HG02678 (cell line): ENCODE results near the gene ZNF20.

Experiments used
- ATAC-seq: cut with Tn5 transposase; IDR thresholded peaks from one replicate; pipeline ENCODE4 v1.9.1; 2021; ENCODE audit warnings: mild to moderate bottlenecking, moderate library complexity; ENCODE audit not compliant: unreplicated experiment

Gene ZNF20

DNA sequence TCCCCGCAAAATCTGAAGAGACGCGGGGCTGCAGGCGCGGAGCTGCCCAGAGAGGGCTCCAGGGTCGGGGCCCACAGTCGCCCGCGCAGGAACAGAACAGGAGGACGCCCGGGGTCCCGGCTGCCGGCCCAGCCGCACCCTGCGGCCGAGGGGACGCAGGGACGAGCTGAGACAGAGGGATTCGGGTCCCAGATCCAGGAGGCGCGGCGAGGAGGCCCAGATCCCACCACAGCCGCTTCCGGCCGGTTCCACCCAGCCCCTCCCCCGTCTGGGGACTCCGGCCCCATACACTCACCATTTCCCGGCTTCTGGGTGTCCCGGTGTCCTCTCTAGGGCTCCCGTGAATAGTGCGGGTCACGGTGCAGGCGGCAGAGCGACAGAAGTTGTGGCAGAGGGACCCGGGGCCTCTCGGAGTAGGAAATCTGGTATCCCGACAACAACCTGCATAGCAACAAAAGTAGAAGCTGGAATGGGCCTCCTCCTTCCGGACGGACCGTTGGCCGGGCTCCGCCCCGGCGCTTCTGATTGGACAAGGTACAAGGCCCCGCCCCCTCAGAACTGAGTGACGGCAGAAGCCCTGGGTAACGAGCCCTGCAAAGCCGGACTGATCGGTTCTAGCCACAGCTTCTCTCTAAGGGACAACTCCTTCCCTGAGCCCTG, at the start of gene ZNF20:
Gene ZNF20 (minus strand): TSS at position 466 of the 660 bp plus-strand sequence. CDS start 168 bp downstream, at position 298.
- ATAC-seq: peak; percentile 92

DNA sequence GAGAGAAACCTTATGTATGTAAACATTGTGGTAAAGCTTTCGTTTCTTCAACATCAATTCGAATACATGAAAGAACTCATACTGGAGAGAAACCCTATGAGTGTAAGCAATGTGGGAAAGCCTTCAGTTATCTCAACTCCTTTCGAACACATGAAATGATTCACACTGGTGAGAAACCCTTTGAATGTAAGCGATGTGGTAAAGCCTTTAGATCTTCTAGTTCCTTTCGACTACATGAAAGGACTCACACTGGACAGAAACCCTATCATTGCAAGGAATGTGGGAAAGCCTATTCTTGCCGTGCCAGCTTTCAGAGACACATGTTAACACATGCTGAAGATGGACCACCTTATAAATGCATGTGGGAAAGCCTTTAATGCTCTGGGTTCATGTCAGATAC, 47.5 kb upstream of the ZNF20 start:
- no peak for ATAC-seq

DNA sequence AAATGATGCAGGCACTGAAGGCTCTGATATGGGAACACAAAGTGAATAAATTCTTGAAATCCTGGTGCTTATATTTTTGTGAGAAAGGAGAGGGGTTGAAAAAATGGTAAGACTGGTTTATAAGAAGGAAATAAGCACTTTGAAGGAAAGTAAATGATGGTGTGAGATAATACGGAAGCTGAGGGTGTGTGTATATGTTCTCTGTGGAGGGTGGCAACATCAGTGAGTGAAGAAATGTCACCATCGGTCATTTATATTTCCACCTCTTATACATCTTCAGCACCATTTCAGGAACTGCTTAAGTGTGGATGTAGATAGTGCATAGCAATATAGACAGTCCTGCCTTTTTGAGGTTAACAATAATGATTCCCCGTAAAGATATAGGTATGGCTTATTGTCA, 40.2 kb upstream of the ZNF20 start:
- no peak for ATAC-seq

DNA sequence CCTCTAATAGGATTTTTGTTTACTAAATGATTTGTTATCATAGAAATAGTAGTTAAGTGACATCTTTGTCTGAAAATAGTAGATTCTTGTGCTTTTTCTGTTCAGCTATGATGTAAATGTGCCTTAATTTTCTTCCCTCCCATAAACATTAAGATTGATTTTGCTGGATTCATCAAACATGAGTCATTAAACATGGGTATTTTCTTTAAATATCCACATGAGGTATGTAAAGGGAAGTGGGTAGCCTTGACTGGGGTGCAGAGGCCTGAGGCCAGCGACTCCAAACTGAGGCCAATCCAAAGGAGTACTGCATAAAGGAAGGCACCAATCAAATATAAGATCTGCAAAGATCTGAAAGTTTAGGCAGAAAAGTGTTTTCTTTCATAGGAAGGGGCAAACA, 26.5 kb upstream of the ZNF20 start:
- no peak for ATAC-seq

DNA sequence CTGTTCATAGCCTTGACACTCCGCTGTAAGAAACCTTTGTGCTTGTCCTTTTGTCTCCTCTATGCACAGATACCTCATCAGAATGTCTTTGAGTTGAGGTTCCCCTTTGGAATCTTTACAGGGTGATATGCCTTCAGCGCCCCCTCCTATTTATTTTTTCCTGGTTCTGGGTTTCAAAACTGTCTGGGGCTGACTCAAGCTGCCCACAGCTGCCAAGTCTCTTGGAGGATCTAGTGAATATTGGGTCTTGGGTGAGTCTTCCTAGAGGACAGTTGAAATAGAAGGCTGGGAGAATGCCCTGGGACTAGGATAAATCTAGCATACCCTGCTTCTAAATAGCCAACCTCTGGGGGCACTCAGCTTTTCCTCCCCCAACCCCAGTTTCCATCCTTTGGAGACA, 23.7 kb upstream of the ZNF20 start:
- ATAC-seq: no peak

DNA sequence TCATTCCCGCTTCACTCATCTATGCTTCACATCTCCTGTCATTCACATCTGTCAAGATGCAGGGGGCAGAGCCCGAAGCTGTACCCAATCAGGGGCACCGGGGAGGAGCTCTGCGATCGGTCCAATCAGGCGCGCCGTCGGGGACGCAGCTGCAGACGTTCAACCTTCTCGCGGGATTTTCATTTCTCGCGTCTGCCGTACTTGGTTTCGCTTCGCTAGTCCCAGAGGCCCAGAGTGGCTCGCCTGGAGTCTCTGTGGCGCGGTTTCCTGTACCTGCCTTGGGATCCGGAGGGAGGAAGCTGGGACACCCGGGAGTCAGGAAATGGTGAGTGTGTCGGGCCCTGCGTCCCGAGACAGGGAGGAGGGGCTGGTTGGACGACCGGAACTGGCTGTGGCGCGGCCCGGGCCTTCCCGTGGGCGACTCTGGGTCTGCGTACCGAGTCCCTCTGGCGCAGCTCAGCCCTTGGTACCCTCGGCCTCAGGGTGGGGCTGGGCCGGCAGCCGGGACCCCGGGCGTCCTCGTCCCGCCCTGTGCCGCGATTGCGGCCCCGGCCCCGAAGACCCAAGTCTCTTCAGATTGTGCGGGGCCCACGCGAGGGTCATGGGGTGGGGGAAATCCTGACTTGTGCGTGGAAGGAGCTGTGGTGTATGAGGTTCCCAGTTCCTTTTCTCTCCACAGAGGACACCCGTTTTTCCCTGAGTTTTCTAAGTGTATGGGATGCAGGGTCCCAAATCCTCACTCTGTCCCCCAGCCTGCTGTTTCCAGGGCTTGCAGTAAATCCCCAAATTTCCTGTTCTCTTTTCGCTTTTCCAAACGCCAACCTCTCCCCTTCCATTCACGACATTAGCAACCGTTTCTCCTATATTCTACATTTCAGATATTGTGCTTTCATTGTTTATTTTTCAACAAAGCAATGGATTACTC, 23.0 kb upstream of the ZNF20 start, which contains the start of gene ZNF136:
Gene ZNF136 (plus strand): TSS at position 215 of the 925 bp plus-strand sequence. CDS start 108 bp downstream, at position 323.
- ATAC-seq: peak; percentile 95

DNA sequence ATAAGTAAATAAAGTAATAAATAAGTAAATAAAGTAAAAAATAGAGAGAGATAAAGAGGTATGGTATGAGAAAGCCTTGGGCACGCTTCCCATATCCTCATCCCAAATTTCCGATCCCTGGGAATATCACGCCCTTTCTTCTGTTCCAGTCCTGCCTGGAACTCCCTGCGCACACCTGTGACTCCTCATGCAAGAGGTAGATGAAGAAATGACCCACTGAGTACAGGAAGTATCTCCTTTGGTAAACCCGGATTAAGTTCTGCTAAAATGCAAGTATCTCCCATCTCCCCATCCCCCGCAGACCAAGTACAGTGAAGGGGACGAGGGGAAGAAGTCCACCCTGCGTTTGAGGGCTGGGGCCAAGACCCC, 22.3 kb upstream of the ZNF20 start:
- no peak for ATAC-seq

DNA sequence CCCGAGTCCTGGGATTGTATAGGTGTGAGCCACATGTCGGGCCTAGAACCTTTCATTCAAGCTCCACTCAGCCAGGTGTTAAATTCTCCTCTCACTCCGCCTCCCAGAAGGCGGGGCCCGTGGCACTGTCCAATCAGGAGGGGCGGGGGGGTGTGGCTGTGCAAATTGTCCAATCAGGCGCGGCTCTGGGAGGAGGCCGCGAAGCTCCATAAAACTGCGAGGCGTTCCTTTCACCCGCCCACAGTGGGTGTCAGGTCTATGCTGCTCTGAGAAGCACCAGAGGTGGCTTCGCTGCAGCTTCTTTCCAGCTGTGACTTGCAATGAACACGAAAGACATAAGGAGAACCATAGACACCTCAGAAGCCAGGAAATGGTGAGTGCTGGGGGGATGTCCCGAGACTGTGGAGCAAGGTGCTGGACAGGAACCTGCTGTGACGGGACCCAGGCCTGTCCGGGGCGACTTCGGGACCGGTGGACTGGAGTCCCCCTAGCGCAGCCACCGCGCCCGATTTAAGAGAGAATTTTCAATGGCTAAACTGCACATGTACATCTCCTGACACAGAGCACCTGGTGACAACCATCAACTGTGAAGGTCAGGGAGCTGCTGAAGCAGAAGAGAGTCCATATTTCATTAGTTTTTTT, 19.7 kb upstream of the ZNF20 start:
- ATAC-seq: no peak

DNA sequence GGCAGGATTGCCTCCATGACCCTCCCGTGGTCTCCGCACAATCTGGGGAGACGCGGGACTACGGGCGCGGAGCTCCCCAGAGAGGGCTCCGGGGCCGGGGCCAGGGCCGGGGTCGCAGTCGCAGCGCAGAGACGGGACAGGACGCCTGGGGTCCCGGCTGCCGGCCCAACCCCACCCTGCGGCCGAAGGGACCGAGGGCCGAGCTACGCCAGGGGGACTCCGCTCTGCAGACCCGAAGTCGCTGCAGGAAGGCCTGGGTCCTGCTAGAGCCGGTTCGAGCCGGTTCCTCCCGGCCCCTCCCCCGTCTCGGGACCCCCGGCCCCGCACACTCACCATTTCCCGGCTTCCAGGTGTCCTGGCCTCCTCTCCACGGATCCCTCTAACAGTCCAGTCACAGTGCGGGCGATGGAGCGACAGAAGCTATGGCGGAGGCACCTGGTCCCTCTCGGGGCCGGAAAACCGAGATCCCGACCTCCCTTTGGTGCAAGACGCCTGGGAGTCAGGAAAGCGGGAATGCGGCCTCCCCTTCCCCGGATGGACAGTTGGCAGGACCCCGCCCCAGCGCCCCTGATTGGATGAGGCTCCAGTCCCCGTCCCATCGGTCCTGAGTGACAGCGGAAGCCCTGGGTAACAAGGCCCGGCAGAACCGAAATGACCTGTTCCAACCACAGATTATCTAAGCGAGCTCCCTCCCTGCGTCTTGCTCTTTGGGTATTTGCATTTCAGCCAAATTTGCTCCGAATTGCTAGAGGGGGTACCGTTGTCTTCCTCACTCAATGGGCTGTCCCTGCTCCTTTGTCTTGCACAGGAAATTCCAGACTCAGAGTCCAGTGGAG, 16.3 kb upstream of the ZNF20 start, which contains the start of gene ZNF625:
Gene ZNF625 (minus strand): TSS at position 512 of the 836 bp plus-strand sequence. CDS start 176 bp downstream, at position 336.
- peak; percentile 90 for ATAC-seq

DNA sequence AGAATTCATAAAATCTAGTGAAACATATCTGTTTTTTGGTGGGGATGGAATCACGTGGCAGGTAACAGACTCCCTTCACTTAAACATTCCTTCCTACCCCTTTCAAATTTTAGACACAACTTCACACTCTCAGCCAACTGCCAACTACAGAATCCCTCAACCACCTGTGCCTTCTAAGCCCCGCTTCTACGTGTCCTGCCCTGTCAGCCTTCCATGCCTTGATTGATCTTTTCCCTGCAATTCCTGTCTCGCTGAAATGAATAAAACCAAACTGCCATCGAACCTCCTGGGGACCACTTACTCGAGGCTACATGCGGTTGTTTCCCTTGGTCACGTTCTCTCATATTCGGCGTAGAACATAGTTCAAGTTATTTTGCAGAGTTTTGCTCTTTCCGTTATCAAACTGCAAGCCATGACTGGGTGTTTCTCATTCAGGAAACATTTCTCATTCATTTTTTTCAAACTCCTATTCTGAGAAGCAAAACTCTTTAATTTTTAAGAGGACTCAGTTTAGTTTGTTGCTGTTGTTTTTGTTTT, 15.2 kb upstream of the ZNF20 start:
- no peak for ATAC-seq

DNA sequence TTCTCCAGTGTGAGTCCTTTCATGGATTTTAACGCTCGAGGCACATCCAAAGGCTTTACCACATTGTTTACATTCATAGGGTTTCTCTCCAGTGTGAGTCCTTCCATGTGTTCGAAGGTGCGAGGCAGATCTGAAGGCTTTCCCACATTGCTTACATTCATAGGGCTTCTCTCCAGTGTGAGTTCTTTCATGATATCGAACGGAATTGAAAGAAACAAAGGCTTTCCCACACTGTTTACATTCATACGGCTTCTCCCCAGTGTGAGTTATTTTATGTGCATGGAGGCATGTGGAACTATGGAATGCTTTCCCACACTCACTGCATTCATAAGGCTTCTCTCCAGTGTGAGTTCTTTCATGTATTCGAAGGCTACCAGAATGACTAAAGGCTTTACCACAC, 5.2 kb upstream of the ZNF20 start:
- ATAC-seq: no peak

DNA sequence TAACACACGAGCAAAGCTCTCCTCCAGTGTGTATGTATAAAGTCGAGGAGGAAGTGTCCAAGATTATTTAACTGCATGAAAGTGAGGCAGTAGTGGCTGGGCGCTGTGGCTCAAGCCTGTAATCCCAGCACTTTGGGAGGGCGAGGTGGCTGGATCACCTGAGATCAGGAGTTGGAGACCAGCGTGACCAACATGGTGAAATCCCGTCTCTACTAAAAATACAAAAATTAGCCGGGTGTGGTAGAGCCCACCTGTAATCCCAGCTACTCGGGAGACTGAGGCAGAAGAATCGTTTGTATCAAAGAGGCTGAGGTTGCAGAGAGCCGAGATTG, 1.2 kb upstream of the ZNF20 start:
- no peak for ATAC-seq

DNA sequence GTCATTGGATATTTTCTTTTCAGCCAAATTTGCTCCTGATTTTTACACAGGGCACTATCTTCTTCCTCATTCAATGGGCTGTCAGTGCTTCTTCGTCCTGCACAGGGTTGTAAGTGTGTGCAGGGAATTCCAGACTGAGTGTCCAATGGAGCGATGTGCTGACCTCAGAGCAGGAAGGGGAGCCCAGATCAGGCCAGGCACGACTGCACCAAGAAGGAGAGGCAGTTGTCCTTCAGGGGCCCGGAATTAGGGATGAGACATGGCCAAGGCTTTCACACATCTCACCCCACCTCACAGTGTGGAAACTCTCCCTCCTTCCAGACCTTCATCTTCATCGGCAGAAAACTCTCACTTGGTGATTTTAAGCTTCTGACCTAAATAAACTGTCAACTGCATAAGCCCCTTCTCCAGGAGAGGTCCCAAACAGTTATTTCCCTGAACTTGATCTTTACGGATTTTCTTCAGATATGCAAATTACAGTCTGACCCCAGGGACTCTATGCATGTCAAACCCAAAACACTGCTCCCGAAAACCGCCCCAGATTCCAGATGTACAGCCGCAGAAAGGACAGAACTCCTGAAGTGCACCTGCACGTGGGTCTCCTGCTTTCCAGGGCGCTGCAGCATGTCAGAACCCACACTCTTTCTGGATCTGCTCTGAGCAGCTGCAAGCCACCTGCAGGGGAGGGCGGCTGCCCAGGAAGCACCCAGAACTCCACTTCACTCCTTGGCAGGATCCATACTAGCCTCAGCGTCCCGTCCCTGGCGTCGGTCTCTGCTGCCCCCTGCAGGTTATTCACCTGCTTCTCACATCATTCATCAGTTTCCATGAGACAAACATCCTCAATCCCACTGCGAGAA, 625 bp upstream of the ZNF20 start:
- ATAC-seq: peak; percentile 6

DNA sequence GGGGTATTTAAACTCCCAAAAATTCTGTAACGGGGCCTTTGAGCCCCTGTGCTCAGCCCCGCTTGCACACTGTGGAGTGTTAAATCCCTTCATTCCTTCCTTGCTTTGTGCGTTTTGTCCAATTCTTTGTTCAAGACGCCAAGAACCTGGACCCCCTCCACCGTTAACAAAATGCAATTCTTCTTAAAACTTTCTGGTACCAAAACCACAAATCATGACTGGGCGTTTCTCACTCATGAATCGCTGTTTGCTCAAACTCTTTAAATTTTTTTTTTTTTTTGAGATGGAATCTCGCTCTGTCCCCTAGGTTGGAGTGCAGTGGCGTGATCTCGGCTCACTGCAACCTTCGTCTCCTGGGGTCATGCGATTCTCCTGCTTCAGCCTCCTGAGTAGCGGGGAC, 881 bp downstream of the ZNF20 start:
- ATAC-seq: no peak

DNA sequence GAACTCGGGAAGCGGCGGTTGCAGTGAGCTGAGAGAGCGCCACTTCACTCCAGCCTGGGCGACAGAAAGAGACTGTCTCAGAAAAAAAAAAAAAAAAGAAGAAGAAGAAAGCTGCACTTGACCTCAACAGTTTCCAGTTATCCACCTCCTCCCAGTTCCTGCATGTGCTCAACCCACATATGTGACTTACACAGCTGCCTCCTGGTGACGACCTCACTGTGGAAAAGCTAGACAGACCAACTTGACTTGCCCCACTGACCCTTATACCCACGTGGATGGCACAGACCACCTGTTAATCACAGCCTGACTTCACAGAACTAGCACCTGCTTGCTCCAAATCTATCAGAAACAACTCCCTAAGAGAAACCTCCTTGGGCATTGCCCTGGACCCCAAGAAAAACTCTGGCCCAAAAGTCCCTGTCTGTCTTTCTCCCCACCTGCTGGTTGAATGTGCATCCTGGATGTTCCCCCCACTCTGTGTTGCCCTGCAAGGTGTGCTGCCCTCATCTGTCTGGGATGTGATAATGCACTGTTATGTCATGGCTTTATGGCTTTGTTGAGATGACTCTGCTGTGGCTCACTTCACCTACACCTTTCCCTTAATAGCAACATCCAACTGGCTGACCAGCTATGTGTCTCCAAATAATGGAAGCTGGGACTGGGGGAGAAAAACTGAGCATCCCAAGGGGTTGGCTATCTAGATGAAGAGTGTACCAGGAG, 2.8 kb downstream of the ZNF20 start:
- no peak for ATAC-seq

DNA sequence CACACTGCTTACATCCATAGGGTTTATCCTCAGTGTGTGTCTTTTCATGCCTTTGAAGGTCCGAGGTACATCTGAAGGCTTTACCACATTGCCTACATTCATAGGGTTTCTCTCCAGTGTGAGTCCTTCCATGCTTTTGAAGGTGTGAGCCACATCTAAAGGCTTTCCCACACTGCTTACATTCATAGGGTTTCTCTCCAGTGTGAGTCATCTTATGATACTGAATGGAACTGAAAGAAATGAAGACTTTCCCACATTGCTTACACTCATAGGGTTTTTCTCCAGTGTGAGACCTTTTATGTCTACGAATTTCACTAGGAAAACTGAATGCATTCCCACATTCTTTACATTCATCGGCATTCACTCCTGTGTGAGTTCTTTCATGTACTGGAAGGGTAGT, 7.1 kb downstream of the ZNF20 start:
- no peak for ATAC-seq

DNA sequence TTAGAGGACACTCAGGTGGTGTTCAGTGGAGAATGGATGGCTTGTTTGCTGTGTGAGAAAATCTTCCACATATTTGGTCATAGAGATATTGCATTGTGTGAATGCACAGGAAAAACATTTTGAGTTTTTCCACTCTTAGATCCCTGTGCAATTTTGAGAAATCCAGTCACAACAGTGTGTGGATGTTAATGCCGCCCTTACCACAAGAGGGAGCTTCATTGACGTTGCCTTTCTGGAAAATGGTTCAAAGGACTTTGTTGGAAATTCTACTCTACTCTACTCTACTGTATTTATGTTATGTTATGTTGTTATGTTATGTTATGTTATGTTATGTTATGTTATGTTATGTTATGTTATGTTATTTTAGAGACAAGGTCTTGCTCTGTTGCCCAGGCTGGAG, 13.4 kb downstream of the ZNF20 start:
- no peak for ATAC-seq

DNA sequence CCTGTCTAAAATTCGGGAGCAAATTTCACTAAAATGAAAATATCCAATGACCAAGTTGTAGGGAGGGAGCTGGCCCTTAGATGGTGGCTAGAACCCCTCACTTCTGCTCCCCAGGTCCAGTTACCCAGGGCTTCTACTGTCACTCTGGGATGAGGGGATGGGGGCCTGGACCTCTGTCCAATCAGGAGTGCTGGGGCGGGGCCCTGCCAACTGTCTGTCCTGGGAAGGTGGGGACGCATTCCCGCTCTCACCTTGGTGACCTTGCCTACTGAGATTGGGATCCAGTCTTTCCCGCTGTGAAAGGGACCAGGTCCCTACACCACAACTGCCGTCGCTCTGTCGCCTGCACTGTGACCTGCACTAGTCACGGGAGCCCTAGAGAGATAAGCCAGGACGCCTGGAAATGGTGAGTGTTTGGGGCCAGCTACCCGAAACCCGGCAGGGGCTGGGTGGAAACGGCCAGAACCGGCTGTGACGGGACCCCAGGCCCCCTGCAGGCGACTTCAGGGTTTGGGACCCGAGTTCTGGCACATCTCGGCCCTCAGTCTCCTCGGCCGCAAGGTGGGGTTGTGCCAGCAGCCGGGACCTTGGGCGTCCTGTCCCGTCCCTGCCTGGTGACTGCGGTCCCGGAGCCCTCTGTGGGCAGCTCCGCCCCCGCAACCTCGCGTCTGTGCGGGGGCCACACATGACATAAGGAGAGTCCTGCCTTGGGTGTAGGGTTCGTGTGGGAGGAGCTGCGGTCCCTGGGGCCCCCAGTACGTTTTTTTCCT, 22.8 kb downstream of the ZNF20 start:
- no peak for ATAC-seq
